Subcutaneous abdominal adipose tissue (tissue), 5 donors: ENCODE measurements around the gene GMPS.

Experiments used
- H3K27ac ChIP-seq: one replicate; pipeline ENCODE4 v1.7.0; 2013; ENCODE audit warnings: low read depth, mild to moderate bottlenecking, inconsistent platforms, low read length, moderate library complexity
- H3K27me3 ChIP-seq, 5 donors: one replicate each; pipeline ENCODE4 v1.7.0; 2013; ENCODE audit warnings: low read length in 5 of 5, inconsistent platforms in 1 of 5; ENCODE audit not compliant: control insufficient read depth in 5 of 5, insufficient read depth in 4 of 5
- H3K36me3 ChIP-seq, 5 donors: one replicate each; pipeline ENCODE4 v1.7.0; 2013; ENCODE audit warnings: low read length in 5 of 5; ENCODE audit not compliant: control insufficient read depth in 5 of 5, insufficient read depth in 5 of 5
- H3K4me1 ChIP-seq, 5 donors: one replicate each; pipeline ENCODE4 v1.7.0; 2013; ENCODE audit warnings: low read length in 5 of 5, mild to moderate bottlenecking in 3 of 5, moderate library complexity in 1 of 5; ENCODE audit not compliant: control insufficient read depth in 5 of 5, insufficient read depth in 5 of 5
- H3K4me3 ChIP-seq, 5 donors: one replicate each; pipeline ENCODE4 v1.7.0; 2013; ENCODE audit warnings: low read length in 5 of 5, low read depth in 1 of 5
- H3K9ac ChIP-seq, 5 donors: one replicate each; pipeline ENCODE4 v1.7.0; 2013; ENCODE audit warnings: low read length in 5 of 5, mild to moderate bottlenecking in 4 of 5, moderate library complexity in 3 of 5
- H3K9me3 ChIP-seq, 5 donors: one replicate each; pipeline ENCODE4 v1.7.0; 2013; ENCODE audit warnings: low read length in 5 of 5; ENCODE audit not compliant: control insufficient read depth in 5 of 5
- donor health status: healthy.
- donor health status: healthy.
- donor health status: healthy.
- donor health status: healthy.
- donor health status: healthy.

GMPS gene

GRCh38 chr3:155921486-155921885 is 51.0 kb downstream of the GMPS start:
- Histone ChIP-seq H3K27me3 (no peaks in the 10 kb centered on the region), H3K27ac (no peak overlapping the region), H3K36me3 (peaks cover 24 to 41% (median 39%) of the 10 kb centered on the region in 5 donors), H3K4me3 (no peak overlapping the region), H3K9me3 (no peaks in the 10 kb centered on the region), H3K9ac (no peak overlapping the region), H3K4me1 (no peaks in the 10 kb centered on the region)

DNA sequence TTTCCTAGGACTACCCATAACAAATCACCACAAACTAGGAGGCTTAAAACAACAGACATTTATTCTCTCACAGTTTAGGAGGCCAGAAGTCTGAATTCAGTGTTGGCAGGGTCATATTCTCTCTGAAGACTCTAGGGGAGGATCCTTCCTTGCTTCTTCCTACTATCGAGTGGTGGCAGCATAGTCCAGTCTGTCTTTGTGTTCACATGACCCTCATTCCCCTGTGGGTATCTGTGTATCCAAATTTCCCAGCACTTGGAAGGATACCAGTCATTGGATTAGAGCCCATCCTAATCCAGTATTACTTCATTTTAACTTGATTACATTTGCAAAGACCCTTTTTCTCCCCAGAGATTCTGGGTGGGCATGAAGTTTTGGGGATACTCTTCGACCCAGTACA is 63.8 kb downstream of the GMPS start:
- Histone ChIP-seq H3K27ac (no peak overlapping the region), H3K27me3 (no peaks in the 10 kb centered on the region), H3K4me1 (peaks cover 3 to 7% (median 4%) of the 10 kb centered on the region in 5 donors), H3K9me3 (no peaks in the 10 kb centered on the region), H3K36me3 (peaks cover 22 to 44% (median 27%) of the 10 kb centered on the region in 5 donors), H3K4me3 (no peak overlapping the region), H3K9ac (no peak overlapping the region)

- Histone ChIP-seq H3K9ac (no peak overlapping the region), H3K4me3 (no peak overlapping the region), H3K27me3 (no peaks in the 10 kb centered on the region), H3K9me3 (no peaks in the 10 kb centered on the region), H3K36me3 (peaks cover 22 to 48% (median 33%) of the 10 kb centered on the region in 5 donors), H3K27ac (no peak overlapping the region), H3K4me1 (peaks cover 3 to 7% (median 4%) of the 10 kb centered on the region in 5 donors)
Measured at GRCh38 chr3:155938409-155938808, 68.0 kb downstream of the GMPS start.

DNA sequence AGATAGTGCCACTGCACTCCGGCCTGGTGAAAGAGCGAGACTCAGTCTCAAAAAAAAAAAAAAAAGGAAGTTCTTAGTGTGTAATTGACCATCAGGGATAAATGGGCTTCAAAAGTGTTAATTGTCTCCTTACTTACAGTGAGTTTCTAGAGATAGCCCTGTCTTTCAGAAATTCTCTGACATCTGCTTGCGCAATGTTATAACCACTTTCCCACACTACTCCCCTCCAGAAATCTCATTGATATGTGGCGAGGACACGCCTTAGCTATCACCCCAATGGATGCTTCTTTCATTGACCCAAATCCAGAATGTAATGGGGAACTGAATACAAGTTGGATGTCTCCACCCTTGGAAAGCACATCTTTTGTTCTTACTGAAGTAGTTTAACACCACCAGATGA is 70.9 kb downstream of the GMPS start:
- Histone ChIP-seq H3K9ac (no peak overlapping the region), H3K4me3 (no peak overlapping the region), H3K9me3 (no peaks in the 10 kb centered on the region), H3K4me1 (peaks cover 0 to 2% (median 0%) of the 10 kb centered on the region in 5 donors), H3K27me3 (no peaks in the 10 kb centered on the region), H3K36me3 (peaks cover 12 to 36% (median 27%) of the 10 kb centered on the region in 5 donors), H3K27ac (no peak overlapping the region)

- Histone ChIP-seq H3K27ac (no peak overlapping the region), H3K4me1 (peaks cover 0 to 3% (median 0%) of the 10 kb centered on the region in 5 donors), H3K36me3 (peaks cover 0 to 12% (median 5%) of the 10 kb centered on the region in 5 donors), H3K9ac (no peak overlapping the region), H3K9me3 (no peaks in the 10 kb centered on the region), H3K27me3 (no peaks in the 10 kb centered on the region), H3K4me3 (no peak overlapping the region)
Measured at GRCh38 chr3:155944081-155944480, 73.6 kb downstream of the GMPS start.

DNA sequence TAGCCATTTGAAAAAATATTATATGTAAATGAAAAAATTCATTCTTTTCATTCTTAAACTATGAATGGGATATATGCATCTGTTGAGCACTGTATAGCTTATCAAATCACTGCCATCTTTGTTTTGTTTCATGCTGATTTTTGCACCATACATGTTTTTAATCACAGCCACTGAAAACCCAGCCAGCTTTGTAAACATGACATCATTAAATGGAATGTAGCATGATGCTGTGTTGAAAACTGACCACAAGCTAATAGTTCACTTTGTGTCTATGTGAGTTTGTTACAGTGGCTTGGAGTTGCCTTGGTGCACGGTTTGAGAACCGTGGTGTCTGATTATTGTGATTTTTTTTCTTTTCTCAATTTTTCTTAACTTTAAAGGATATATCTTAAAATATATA is 75.7 kb downstream of the GMPS start:
- Histone ChIP-seq H3K9ac (no peak overlapping the region), H3K4me1 (peaks cover 0 to 3% (median 0%) of the 10 kb centered on the region in 5 donors), H3K4me3 (no peak overlapping the region), H3K27ac (no peak overlapping the region), H3K9me3 (no peaks in the 10 kb centered on the region), H3K27me3 (no peaks in the 10 kb centered on the region), H3K36me3 (peaks cover 0 to 4% (median 0%) of the 10 kb centered on the region in 5 donors)

- H3K9me3 ChIP-seq: no peaks in the 10 kb centered on the region
- no peak overlapping the region for H3K4me3 ChIP-seq
- H3K27me3 ChIP-seq: no peaks in the 10 kb centered on the region
- peaks cover 0 to 3% (median 0%) of the 10 kb centered on the region in 5 donors for H3K36me3 ChIP-seq
- H3K4me1 ChIP-seq: peaks cover 0 to 3% (median 0%) of the 10 kb centered on the region in 5 donors
- no peak overlapping the region for H3K9ac ChIP-seq
- H3K27ac ChIP-seq: no peak overlapping the region
Measured at GRCh38 chr3:155948476-155948875, 78.0 kb downstream of the GMPS start.

DNA sequence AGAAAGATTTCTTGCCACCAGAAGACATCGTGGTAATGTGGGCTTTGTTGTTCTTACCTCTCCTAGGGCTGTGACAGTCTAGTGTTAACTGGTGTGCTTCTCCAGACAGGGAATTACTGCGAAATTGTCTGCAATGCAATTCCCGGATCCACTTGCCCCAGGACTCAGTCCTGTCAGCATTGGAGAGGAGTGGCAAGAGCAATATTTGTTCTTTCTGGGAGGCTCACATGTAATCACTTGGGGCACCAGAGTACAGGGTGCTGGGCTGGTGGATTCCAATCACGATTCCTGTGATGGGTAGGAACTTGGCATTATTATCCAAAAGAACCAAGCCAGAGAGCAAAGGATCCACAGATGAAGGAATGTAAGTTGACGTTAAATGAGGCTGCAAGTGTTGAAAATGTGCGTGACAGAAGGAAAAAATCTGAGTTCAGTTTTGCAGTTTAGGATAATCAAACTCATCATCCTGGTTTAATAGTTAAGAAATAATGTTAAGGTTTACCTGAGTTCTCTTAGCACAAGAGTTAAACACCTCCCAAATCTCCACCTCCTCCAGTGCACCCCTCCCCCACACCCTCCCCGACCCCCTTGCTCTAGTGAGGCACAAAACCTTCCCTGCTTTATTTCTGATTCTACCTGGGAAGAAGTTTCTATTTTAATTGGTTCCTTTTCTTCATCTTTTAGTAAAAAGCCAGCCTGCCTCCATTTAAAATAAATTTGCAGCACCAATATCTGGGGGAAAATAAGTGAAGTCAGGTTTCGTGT is 79.2 kb downstream of the GMPS start:
- Histone ChIP-seq H3K36me3 (no peaks in the 10 kb centered on the region), H3K9ac (no peak overlapping the region), H3K4me1 (peaks cover 0 to 3% (median 0%) of the 10 kb centered on the region in 5 donors), H3K9me3 (no peaks in the 10 kb centered on the region), H3K27ac (no peak overlapping the region), H3K27me3 (no peaks in the 10 kb centered on the region), H3K4me3 (no peak overlapping the region)

DNA sequence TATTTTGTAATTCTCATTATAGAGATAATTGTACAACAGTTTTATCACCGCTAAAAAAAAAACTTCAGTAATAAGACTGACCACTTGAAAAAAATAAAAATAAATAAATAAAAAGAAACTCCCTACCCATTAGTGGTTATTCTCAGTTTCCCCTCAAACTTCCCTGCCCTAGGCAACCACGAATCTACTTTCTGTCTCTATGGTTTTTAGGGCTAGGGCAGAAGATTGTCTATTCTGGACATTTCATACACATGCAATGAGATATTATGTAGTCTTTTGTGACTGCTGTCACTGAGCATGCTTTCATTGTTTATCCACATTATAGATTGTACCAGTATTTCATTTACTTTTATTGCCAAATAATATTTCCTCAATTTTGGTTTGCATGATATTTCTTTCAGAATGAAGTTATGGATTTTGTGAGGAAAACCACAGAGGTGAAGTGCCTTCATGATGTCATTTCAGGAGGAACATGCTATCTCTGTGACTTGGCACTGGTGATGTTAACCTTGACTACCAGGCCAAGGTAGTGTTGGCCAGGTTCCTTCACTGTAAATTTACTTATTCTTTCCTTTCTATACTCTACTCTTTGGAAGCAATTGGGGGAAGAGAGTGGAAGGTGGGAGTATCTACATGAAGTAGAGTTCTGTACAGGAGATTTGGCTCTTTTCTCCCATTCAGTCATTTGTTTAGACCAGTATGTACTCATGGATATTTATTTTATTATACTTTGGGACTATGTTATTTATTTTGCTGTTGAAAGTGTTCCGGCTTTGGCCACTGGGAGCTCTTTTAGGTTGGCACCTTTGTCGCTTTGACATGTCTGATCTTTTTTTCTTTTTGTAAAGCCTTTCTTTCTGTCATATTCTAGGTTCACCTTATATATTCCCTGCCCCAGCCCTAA is 86.3 kb downstream of the GMPS start:
- H3K4me1 ChIP-seq: no peaks in the 10 kb centered on the region
- H3K4me3 ChIP-seq: no peak overlapping the region
- no peaks in the 10 kb centered on the region for H3K36me3 ChIP-seq
- H3K27me3 ChIP-seq: no peaks in the 10 kb centered on the region
- H3K9me3 ChIP-seq: no peaks in the 10 kb centered on the region
- no peak overlapping the region for H3K27ac ChIP-seq
- no peak overlapping the region for H3K9ac ChIP-seq

DNA sequence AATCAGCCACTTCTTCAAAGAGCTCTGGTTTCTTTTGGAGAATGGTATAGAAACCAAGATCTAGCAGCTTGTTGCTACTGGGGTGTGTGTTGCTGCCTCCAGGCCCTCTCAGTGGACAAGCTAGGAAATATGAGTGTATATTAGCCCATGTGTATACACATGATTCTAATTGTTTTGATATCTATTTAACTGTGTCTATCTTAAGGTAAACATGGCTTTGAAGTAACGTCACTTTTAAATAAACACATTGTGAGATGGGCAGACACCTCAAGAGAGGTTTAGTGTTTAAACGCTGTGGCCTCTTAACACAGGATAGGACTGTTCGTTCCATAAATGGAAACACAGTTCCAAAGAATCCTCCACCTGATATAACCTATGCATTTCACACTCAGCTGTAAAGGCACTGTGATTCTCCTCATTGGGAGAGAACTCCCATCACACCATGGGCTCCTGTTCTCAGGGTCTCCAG is 87.0 kb downstream of the GMPS start:
- Histone ChIP-seq H3K27ac (no peak overlapping the region), H3K9ac (no peak overlapping the region), H3K4me3 (no peak overlapping the region)

More for the DNA sequence above, 87.0 kb downstream of the GMPS start:
- H3K9me3 ChIP-seq: no peaks in the 10 kb centered on the region
- no peaks in the 10 kb centered on the region for H3K27me3 ChIP-seq
- H3K36me3 ChIP-seq: no peaks in the 10 kb centered on the region
- H3K4me1 ChIP-seq: no peaks in the 10 kb centered on the region
